Dedifferentiated amniotic fluid mesenchymal stem cell (primary cell): ENCODE measurements around the gene UBA7.
A peak's percentile ranks its signal among the peaks of the same experiment; 100 is the strongest.
"Not testable (repeated sequence)": the region's sequence is repeated elsewhere in the genome, so short reads cannot be mapped to it uniquely, and the experiment has no call there.

ENCODE experiments used
- DNase-seq: peaks from one replicate; pipeline ENCODE4 v3.0.0-alpha.2; 2016; ENCODE audit errors: extremely low spot score

Gene UBA7

DNA sequence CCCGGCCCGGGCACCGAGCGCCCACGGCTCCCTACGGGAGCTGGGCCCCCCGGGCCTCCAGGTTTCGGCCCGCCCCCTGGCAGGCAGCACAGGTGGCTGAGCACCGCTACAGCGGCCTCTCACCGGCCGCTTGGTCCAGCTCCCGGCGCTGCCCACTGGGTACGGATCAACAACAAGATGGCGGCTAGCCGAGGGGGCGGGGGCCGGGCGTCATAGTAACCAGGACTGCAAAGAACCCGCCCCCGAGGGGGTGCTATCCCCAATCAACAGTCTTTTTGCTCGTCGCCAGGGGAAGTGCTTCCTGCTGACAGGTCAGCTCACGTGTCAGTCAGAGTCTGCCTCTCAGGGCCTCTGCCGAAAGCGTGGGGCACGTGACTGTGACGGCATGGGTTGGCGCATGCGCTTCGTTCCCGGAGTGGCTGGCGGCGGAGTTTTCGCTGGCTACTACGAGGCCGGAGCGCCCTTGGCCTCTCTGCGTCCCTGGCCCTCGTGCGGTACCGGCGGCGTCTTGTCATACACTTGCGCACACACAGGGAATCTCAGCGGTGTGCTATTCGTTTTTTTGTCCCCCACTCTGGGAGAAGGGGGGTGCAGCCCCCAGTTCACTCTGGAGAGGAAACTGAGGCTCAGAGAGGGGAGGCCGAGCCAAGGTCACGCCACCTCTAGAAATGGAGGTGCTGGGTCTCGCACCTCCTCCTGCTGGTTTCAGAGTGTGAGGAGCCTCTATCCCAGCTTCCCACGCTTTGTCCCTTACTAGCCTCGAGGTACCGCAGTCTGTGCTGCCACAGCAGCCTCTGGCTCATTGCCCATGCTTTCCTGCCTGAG is 27.2 kb downstream of the UBA7 start, which contains the start of gene IP6K1:
IP6K1 (minus strand) TSS at position 186 of the 825 bp plus-strand sequence. CDS start 38,502 bp downstream, outside the sequence.
- DNase-seq, result peak; percentile 100

DNA sequence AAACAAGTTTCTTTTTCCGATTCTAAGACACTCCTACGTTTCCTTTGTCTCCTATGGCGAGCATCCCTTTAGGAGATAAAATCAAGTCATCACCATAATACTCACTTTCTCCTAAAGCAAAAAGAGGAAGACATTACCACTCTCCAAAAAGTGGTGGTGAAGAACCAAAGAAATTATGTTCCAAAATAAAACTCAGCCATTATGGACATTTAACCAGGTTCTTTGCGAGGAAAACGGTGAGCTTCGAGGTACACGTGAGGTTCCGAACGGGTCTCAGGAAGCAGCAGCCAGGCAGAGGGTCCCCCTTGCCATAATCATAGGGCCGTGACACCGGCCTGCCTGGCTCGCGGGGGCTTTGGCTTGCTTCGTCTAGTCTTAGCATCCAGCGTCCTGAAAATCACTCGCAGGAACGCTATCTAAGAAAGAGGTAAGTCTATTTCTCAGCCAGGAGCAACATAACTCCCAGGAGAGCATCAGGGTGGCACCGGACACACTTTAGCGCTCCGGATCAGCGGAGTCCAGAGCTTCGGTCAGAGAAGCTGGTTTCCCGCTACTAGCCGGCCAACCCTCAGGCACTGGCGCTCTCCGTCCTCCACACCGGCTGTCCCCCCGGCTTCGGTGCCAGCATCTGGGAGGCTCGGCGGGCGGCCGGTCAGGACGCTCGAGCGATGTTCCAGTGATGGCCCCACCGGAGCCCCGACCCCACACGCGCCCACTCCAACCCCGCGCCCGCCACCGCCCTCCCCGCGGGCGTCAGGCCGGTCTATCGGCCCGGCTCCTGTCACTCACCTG is 28.0 kb downstream of the UBA7 start:
- no peak for DNase-seq

DNA sequence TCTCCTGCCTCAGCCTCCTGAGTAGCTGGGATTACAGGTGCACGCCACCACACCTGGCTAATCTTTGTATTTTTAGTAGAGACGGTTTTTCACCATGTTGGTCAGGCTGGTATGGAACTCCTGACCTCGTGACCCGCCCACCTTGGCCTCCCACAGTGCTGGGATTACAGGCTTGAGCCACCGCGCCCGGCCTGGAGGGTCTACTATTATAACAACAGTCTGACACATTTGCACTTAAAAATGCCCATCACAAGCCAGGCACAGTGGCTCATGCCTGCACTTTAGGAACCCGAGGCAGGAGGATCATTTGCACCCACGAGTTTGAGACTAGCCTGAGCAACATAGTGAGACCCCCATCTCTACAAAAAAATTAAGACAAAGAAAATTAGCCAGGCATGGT is 31.5 kb downstream of the UBA7 start:
- not testable (repeated sequence) for DNase-seq

DNA sequence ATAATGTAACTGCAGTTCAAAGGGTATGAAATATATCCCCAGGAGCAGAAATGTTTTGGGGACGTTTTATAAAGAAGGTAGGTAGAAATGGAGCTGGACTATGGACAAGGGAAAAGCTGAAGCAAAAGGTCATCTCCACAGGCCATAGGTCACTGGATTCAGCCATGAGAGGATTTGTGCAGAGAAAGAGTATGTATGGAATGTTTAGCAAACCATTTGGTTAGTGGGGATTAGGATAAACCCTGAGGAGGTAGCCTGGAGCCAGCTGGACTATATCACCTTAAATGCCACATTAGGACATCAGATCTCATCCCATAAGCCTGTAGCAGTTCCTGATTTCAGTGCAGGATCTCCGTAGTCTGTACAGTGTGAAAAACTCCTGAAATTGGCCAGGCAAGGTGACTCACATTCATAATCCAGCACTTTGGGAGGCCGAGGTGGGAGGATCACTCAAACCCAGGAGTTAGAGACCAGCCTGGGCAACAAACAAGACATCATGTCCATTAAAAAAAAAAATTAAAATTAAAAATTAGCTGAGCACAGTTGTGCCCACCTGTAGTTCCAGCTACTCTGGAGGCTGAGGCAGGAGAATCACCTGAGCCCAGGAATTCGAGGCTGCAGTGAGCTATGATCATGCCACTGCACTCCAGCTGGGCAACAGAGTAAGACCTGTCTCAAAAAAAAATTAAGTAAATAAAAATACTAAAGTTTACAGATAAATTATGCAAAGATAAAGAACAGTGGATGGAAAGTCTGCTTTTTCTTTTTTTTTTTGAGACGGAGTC is 32.1 kb downstream of the UBA7 start:
- no peak for DNase-seq

DNA sequence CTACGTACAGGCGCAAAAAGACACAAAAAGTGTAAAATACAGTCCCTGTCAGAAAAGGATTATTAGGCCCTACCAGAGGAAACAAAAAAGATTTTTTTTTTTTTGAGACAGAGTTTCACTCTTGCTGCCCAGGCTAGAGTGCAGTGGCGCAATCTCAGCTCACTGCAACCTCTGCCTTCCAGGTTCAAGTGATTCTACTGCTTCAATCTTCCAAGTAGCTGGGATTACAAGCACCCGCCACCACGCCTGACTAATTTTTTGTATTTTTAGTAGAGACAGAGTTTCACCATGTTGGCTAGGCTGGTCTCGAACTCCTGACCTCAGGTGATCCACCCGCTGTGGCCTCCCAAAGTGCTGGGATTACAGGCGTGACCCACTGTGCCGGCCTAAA is 32.8 kb downstream of the UBA7 start:
- DNase-seq, result not testable (repeated sequence)

DNA sequence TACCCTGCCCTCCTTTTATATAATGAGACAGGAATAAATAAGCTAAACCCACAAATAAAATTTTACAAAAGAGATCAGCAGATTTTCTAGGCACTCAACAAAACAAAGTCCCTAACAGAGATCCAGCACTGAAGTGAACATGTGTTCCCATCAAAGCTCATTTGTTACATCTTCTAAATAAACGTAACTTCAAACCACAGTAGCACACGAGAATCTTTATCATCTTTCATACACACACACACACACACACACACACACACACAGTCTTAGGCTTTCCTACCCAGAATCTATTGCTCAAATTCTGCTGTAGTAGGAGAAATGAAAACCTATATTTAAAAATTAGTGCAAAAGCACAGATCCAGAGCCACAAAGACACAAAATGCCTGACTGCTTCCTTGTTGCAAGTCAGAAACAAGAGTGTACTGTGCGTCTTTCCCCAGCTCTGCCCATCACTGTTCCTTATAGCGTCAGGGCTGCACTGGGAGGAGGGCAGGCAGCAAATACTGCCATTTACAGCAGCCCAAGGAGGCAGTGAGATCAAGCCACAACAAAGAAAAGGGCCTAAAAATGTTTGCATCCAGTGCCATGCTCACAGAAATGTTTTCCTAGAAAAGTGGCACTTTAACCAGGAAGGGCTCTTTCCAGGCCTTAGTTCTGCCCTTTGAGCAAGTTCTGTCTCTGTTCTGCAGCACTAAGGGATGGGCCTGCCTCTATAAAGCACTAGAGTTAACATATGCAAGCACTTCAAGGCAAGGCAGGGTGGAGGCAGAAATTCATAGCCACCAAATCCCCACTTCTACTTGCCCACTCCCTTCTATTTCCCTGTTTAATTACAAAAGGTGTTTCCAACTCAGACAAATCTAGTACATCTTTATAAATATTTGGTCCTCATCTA is 33.4 kb downstream of the UBA7 start:
- no peak for DNase-seq

DNA sequence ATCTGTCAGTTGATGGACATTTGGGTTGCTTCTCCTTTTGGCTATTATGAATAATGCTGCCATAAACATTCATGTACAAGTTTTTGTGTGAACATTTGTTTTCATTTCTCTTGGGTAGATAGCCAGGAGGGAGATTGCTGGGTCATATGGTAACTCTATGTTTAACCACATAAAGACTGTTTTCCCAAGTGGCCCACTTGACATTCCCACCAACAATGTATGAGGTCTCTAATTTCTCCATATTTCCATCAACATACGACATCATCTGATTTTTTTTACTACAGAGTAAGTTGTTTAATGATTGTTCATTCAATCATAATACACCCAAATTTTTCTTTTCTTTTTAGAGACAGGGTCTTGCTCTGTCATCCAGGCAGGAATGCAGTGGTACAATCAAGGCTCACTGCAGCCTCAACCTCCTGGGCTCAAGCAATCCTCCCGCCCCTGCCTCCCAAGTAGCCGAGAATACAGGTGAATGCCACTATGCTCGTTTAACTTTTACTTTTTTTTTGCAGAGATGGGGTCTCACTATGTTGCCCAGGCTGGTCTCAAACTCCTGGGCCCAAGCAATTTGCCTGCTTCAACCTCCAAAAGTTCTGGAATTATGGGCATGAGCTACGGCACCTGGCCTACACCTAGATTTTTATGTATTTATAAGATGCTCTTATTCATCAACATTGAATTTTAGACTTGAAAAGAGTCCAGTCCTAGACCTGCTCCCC is 34.2 kb downstream of the UBA7 start:
- no peak for DNase-seq

DNA sequence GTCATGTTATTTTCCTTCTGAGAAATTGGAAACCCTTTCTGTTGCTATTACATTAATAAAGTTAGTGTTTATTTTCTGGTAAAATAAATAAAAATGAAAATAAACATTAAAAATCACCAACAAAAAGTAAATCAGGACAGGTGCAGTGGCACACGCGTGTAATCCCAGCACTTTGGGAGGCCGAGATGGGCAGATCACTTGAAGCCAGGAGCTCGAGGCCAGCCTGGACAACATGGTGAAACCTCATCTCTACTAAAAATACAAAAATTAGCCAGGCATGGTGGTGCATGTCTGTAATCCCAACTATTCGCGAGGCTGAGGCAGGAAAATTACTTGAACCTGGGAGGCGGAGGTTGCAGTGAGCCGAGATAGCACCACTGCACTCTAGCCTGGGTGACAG is 37.7 kb downstream of the UBA7 start:
- not testable (repeated sequence) for DNase-seq

DNA sequence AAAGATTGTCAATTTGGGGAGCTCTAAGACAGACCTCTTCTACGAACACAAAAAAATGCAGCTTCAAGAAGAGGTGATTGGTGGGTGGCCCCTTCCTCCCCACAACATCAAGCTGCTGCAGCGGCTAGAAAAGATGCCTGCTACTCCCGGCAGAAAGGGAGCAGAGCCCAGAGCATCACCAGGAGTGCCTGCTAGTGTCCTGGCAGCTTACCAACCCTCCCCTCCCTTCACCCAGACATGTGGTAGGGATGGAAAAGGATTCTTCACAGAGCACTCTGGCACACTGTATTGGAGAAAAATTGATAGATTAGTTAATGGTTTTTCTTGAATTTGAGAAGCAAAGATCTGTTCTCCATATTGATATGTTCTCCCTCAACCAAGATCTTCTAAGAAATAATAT is 38.2 kb downstream of the UBA7 start:
- no peak for DNase-seq

DNA sequence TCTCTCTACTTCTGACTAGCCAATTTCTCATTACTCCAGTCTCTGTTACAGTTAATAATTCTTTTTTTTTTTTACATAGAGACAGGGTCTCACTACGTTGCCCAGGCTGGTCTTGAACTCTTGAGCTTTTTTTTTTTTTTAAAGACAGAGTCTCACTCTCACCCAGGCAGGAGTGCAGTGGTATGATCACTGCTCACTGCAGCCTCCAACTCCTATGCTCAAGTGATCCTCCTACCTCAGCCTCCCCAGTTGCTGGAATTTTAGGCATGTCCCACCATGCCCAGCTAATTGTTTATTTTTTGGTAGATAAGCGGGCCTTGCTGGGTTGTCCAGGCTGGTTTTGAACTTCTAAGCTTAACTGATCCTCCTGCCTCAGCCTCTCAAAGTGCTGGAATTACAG is 41.0 kb downstream of the UBA7 start:
- DNase-seq, result no peak

DNA sequence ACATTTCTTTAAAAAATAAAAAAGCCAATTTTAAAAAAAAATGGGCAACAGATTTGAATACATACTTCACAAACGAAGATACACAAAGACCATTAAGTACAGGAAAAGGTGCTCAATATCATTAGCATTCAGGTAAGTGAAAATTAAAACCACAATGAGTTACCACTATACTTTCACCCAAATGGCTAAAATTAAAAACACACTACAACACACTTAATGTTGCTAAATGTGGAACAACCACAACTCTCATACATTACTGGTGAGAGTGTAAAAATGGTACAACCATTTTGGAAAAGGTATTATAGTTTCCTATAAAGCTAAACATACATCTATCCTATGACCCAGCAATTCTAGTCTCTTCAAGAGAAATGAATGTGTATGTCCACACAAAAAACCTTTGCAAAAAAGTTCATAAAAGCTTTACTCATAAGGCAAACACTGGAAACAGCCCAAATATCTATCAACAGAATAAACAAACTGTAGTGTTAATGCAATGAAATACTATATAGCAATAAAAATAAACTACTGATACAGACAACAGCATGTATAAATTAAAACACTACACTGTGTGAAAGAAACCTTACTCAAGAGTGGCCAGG is 42.3 kb downstream of the UBA7 start:
- no peak for DNase-seq

DNA sequence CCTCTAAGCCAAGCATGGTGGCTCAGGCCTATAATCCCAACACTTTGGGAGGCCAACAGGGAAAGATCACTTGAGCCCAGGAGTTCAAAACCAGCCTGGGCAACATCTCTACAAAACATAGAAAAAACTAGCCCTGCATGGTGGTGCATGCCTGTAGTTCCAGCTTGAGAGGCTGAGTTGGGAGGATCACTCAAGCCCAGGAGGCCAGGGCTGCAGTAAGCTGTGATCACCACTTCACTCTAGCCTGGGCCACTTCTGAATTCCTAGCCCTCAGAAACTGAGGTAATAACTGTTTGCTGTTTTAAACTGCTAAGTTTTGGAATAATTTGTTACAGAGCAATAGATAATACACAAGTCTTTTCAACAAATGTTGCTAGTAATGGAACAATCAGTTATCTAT is 43.8 kb downstream of the UBA7 start:
- no peak for DNase-seq

DNA sequence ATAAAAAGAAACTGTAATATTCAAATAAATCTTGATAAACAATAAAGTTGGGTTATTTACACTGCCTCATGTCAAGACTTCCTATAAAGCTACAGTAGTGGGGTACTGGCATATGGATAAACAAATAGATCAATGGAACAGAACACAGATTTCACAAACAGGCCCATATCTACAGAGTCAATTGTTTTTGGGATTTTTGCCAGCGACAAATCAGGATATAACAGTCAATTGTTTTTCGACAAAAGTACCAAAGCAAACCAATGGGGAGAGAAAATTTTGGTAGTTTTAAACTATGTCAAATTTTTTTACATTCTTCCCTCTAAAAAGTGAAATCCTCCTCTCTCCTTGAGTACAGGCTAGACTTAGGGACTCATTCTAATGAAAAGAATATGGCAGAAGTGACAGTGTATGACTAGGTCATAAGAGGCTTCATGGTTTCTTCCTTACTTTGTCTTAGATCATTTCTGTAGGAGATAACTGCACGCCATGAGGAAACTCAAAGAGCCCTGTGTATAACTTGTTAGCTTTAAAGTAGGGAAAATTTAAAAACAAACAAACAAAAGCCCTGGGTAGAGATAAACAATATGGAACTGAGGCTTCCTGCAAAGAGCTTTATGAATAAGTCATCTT is 44.4 kb downstream of the UBA7 start:
- DNase-seq, result no peak

DNA sequence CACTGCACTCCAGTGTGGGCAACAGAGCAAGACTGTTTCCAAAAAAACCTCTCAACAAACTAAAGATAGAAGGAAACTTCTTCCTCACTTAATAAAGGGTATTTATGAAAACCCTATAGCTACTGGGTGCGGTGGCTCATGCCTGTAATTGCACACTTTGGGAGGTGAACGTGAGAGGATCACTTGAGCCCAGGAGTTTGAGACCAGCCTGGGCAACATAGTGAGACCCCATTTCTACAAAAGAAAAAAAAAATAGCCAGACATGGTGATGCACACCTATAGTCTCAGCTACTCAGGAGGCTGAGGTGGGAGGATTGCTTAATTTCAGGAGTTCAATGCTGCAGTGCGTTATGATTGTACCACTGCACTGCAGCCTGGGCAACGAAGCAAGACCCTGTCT is 49.8 kb downstream of the UBA7 start:
- no peak for DNase-seq

DNA sequence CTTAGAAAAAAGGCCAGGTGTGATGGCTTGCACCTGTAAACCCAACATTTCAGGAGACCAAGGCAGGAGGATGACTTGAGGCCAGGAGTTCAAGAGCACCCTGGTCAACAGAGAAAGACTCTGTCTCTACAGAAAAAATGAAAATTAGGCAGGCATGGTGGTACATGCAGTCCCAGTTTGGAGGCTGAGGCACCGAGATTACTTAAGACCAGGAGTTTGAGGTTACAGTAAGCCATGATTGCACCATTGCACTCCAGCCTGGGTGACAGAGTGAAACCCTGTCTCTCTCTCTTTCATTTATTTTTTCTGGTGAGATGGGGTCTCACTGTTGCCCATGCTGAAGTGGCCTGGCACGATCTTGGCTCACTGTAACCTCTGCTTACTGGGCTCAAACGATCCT is 52.1 kb downstream of the UBA7 start:
- DNase-seq, result no peak

DNA sequence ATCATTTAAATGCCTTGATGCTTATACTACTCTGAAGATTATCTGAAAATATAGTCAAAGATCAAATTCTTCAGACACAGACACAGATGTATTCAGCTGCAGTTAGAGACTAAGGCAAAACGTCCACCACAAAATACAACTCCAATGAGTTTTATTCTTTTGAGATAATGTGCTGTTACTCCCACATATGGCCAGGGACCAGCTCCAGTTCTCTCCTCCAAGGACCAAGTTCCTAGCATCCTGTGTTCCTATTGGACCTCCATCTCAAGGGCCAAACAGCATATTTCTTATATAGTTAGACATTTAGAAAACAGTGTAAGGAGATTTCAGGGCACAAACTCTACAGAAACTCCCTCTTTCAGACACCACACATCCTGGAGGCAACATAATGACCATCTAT is 54.5 kb downstream of the UBA7 start:
- DNase-seq, result no peak

DNA sequence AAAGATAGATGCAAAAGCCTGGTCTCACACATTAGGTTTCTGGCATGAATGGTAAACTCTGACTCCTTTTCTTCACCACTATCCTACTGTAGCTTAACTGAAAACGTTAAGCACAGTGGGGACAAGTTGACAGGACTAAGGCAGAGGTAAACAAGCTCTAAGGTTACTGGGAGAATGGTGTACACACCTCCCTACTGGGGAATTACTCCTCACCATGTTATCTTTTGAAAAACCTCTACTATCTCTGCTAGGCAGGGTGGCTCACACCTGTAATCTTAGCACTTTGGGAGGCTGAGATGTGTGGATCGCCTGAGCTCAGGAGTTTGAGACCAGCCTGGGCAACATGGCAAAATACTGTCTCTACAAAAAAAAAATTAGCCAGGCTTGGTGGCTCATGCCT is 56.6 kb downstream of the UBA7 start:
- DNase-seq, result no peak

DNA sequence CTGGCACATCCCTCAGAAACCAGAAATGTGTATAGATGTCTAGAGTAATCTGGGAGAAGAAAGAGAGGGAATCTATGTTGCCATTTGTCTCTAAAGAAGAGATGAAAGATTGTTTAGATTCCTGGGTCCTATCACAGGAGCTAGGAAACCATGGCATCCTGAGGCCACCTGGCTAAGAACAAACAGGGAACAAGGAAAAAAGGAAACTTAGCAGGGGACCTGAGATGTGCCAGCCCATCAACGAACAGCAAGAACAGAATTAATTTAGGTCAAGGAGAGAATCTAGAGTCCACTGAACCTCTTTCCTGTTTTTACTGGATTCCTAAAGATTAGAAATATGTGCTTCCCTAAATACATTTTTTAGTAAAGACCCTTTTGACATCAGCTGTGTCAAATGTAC is 57.7 kb downstream of the UBA7 start:
- no peak for DNase-seq
